SK-MEL-5 (cell line): ENCODE measurements around the gene CARMIL1. TPM values are rescaled to one million over a fixed set of nuclear protein-coding genes. Genes with fewer than 3 reads are reported as not detected.
"Not testable (repeated sequence)": the region's sequence is repeated elsewhere in the genome, so short reads cannot be mapped to it uniquely, and the experiment has no call there.

Source experiments
- DNase-seq: peaks from one replicate; pipeline ENCODE4 v3.0.0-alpha.2; 2016; ENCODE audit warnings: low read depth, low spot score
- in situ Hi-C: cut with HindIII; loops from 2 replicates; pipeline ENCODE4 v1.10.0; 2016; ENCODE audit warnings: low sequenced_read_pairs, high pct_unique_total_duplicates, low pct_unique_long_range_greater_than_20kb
- total RNA-seq: library from RNA; depleted of rRNA; stranded (reverse); fragments of >200 nt; shearing (Covaris generic); gene quantifications from 2 replicates; pipeline ENCODE4 v1.2.3, GENCODE V29; 2014

The CARMIL1 gene
- total RNA-seq, 1 experiment from 2014 or later, result 45.1 TPM

DNA sequence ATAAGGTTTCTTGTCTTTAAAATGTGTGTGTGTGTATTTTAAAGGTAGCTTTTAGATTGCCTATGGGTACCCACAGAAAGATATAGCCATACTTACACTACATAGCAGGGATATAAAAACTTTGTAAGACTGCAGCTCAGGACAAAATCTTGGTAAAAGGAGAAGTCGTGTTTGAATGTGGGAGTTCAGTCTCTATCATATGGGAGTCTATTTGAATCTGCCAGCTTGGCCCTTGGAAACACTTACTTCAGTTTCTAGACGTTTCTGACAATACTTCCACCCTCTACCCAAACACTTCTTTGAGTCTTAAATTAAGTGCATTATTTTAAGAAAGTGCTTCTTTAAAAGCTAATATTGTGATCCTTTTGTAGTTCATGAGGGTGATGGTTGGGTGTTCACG lies 155.7 kb downstream of the CARMIL1 start:
- DNase-seq, result no peak
- in situ Hi-C loops, result no loop called here

DNA sequence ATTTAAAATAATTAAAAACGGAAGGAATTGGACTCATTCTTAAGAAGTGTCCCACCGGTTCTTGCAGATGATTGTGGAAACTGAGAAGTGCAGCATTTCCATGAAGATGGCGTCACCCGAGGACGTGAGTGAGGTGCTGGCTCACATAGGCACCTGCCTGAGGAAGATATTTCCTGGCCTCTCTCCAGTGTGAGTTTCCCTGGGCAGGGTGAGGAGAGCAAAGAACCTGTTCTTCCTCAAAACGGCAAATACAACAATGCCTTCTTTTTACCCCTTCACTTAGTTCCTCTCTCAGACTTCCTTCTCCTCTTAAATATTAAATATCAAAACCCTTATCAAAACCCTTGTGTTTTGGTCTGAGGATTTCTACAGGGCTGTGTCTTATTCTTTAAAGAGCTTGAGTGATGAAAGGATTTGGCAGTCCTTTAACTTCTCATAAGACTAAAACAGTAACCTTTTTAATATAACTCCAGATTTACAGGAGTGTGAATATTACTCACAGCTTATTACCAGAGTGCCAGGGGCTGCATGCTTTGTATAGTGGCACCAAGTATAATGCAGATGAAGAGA lies 156.3 kb downstream of the CARMIL1 start:
- in situ Hi-C loops, result no loop called here
- DNase-seq, result peak; percentile 79

DNA sequence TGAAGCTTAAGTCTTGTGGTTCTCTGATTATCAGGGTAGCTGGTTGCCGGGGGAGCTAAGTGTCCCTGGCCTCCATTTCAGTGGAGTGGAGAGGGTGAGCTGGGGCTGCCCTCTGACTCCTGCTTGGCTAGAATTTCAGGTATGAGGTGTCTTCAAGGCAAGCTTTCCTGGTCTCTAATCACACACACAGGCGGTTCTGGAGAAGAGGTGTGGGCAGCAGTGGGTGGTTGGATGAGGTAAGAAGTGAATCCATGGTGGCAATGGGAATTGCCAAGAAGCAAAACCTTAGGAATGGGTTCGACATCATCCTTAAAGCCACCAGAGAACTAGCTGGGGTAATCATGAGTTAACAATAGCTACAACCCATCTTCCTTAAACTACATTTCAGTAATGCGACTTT lies 157.6 kb downstream of the CARMIL1 start:
- DNase-seq, result no peak
- in situ Hi-C loops, result no loop called here

DNA sequence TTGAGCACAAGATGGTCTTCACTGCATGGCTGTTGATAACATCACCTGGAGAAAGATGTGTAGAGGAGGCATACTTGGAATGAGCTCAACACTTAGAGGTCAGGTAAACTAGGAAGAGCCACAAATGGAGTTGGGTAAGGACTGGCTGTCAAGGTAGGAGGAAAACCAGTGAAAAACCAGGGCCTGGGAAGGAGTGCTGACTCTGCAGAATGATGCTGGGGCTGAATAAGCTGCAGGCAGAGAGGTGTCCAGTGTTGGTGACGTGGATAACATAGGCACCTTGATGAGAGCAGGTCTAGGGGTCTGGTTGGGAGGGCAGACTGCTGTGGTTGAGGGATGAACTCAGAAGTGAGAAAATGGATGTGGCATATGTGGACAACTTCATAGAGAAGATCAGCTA lies 160.2 kb downstream of the CARMIL1 start:
- no peak for DNase-seq
- in situ Hi-C loops, result no loop called here

DNA sequence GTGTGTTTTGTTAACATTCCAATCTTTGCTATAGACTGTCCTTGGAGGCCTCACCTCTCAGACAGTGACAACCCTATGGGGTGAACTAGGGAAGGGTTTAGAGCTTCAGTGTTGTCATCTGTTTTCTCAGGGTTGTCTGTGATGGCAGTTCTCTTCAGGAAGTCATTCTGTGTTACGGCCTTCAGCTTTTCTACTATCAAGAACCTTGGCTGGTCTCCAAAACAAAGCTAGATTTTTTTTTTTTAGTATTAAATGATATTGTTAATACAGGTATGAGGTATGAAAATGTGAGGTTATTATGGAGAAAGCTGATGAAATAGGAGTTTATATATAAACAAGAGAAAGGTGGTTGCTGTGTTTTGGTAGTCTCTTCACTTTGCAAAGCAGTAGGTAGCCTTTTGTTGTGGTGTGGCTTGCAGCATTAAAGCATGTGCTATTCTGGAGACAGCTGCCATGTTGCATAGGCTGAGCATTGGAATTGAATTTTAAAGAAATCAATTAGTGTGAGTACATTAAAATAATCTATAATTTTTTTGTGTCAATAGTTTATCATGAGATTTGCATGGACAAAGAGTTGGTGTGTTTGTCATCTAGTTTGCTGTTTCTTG lies 162.6 kb downstream of the CARMIL1 start:
- in situ Hi-C loops, result no loop called here

DNA sequence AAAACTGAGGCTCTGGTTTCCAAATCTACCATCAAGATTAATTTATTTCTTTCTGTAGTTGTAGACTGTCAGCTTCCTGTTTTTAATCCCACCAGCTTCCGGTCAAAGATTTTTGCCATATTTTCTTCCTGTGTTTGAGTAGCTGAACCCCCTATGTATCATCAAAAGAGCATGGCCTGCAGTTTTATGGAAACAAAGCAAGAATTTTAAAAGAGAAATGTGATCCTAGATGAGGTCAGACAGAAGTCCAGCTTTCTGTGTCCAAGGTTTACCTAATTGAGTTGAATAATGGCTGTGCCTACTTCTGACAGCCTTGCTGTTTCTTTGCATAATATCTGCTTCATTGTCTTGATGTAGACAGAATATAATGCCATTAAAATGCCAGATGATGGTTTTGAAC lies 163.7 kb downstream of the CARMIL1 start:
- in situ Hi-C loops, result no loop called here
- DNase-seq, result no peak

More for the DNA sequence above, 162.6 kb downstream of the CARMIL1 start:
- DNase-seq, result no peak

DNA sequence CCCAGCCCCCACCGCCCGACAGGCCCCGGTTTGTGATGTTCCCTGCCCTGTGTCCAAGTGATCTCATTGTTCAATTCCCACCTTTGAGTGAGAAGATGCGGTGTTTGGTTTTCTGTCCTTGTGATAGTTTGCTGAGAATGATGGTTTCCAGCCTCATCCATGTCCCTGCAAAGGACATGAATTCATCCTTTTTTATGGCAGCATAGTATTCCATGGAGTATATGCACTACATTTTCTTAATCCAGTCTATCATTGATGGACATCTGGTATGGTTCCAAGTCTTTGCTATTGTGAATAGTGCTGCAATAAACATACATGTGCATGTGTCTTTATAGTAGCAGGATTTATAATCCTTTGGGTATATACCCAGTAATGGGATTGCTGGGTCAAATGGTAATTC lies 165.3 kb downstream of the CARMIL1 start:
- DNase-seq, in situ Hi-C loops: not testable (repeated sequence)

DNA sequence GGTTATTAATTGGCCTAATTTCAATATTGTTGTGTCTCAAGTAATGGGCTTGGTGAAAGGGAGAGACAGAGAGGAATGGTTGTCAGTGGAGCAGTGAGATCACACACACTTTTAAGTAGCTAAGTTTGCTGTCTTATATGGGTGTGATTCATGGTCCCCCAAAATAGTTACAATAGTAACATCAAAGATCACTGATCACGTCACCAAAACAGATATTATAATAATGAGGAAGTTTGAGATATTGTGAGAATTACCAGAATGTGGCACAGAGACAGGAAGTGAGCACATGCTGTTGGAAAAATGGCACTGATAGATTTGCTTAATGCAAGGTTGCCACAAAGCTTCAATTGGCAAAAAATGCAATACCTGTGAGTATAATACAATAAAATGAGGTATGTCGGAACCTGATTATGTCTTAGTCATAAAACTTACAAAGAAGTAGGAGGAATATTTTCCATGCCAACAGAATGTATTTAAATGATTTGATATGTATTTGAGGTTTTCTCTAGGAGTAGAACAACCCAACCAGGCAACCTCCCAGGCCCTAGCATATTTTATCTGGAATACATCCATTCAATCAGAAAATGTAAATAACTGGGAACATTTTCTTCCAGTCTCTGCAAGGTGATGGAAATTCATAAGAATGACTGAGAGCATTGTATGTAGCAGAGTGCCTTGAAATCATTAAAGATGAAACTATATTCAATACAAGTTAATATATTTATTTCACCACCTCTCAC lies 167.8 kb downstream of the CARMIL1 start:
- no peak for DNase-seq
- in situ Hi-C loops, result no loop called here

DNA sequence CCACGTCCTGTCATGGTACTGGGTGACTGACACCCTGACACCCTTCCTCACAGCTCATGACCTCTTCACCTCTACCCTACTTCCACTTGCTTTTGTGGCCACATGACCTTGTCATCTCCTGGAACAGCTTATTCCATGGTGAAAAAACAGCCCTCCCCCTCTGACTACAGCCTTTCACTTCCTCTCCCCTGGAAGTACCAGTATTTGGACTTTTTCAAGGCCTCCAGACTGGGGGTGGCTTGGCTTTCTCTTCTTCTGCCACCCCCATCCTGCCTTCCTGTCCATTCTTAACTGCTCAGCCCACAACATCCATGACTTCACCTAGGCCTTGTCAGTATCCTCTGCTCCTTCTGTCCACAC lies 168.4 kb downstream of the CARMIL1 start:
- no peak for DNase-seq
- in situ Hi-C loops, result no loop called here

DNA sequence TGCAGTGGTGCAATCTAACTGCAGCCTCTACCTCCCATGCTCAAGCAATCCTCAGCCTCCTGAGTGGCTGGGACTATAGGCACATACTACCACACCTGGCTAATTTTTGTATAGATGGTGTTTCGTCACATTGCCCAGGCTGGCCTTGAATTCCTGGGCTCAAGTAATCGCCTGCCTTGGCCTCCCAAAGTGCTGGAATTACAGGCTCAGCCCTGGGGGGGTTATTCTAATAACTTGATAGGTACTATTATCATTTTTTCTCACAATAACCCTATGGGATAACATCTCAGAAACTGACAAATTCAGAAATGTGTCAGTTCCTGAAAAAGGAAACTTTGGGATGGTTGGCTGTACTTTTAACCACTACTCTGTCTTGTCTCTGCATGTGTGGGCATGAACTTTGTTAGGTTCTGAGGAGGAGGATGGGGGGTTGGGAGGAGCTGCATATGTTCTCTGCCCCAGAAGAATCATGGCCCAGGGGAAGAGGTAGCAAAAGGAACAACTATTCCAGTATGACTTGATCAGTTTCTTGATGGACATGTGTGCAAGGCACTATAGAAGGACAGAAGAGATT lies 169.9 kb downstream of the CARMIL1 start:
- no peak for DNase-seq

DNA sequence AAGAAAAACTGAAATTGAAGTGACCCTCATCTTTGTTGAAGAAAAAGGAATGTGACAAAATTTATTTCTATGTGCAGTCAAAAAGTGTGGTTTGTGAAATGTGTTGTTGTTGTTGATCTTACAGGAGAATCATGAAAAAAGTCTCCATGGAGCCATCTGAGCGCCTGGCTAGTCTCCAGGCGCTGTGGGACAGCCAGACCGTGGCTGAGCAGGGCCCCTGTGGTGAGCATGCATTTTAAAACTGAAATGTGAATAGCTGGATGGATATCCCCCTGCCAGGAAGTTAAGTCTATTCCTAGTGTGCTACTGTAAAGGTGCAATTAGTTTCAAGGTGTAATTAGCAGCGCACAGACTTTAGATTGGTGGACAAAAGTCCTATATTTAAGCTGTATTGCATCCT lies 170.6 kb downstream of the CARMIL1 start:
- in situ Hi-C loops, result no loop called here
- DNase-seq, result no peak

More for the DNA sequence above, 169.9 kb downstream of the CARMIL1 start:
- in situ Hi-C loops, result no loop called here

DNA sequence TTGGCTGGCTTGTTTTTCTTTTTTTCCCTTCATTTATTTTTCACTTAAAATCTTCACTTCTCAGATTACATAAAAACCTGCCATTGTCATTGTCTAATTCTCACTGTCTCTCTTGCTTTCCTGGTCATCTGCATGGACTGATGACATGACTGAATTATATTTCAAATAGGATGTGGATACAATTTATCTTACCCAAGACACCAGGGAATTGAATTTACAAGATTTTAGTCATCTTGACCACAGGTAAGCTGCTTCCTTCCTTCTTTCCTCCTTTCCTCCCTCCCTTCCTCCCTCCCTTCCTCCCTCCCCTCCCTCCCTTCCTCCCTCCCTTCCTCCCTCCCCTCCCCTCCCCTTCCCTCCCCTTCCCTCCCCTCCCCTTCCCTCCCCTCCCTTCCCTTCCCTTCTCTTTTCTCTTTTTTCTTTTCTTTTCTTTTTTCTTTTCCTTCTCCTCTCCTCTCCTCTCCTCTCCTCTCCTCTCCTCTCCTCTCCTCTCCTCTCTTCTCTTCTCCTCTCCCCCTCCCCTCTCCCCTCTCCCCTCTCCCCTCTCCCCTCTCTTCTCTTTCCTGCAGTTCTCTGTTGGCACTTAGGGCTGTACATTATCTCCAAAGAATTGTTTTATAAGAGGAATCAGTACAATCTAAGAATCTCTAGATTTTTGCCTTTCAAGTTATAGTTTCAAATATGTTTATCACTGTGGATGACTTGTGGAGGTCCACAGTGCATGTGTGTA lies 171.5 kb downstream of the CARMIL1 start:
- no peak for DNase-seq

DNA sequence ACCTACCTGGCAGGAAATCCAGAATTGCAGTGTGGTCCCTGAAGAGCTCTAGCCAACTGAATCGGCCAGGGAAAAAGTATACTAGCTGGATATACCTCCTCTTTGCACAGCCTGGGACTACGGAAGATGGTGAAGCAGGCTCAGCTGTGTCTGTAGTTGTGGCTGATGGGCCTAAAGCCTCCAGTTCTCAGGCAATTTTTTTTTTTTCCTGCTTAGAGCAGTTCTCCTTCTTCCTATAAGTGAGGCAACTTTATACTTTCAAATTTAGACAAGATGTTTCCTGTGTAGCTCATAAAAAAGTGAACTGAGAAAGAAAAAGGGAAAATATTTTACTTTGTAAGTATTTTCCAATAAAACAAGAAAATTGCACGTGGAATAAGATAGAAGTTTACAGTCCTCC lies 172.9 kb downstream of the CARMIL1 start:
- DNase-seq, result no peak
- in situ Hi-C loops, result no loop called here

More for the DNA sequence above, 171.5 kb downstream of the CARMIL1 start:
- in situ Hi-C loops, result no loop called here

DNA sequence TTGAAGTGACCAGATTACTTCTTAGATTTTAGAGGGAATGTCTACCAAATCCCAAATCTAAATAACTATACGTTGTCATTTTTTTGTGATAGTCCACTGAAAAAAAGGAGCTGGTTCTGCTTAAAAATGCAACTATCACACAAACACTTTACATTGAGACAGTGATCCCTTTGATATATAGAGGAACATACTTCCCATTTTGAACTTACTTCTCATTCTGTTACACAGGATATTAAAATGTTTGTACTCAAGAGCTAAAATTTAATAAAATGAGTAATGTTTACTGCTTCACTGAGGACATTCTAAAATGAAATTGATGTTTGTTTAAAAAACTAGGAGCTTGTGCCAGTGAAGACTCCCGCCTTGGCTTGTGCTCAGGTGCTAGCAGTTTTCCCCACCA lies 174.1 kb downstream of the CARMIL1 start:
- no peak for DNase-seq
- in situ Hi-C loops, result no loop called here

DNA sequence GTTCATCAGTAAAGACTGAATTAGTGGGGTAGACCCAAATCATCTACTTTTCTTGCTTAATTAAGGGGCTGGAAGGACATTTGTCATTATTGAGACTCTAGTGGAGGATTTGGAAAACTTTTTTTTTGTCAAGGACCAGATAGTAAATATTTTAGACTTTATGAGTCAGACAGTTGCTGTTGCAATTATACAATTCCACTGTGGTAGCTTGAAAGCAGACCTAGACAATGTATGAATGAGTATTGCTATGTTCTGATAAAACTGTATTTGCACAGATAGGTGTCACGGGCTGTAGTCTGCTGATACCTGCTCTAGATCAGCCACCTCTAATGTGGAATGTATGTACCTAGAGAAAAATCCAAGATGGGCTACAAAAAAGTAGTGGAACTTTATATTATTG lies 175.0 kb downstream of the CARMIL1 start:
- in situ Hi-C loops, result no loop called here
- no peak for DNase-seq

DNA sequence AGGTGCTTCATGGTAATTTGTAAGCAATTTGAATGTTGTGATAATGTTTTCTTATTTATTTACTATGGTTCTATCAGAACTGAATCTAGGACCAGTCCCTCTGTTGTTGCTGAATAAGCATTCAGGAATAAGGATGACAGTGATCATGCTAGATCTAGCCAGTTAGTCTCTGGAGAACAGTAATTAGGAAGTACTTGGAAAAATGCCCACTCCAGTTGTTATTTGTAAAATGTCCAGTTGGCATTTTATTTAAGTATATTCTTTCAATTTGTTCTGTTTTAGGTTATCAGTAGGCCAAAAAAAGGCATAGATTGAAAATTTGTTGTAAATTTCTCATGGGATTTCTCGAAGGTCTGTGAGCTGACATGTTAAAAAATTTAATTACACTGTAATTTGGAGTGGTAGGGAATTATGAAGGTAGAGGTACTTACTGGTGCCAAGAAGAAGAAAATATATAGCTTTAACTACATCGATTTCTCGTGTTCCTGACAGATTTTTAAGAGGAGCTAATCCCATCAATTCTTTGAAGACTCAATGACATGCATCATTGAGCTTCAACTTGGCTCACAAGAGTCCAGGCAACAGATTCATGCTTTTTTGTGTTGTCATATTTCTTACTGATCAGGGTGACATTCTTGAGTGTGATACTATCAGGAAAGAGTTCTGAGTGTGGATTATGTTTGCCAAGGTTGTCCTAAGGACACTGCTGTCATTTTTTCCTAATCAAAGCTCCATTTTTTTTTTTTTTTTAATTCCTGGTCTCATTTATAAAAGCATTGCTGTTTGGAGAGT lies 177.3 kb downstream of the CARMIL1 start:
- no peak for DNase-seq
- in situ Hi-C loops, result no loop called here

DNA sequence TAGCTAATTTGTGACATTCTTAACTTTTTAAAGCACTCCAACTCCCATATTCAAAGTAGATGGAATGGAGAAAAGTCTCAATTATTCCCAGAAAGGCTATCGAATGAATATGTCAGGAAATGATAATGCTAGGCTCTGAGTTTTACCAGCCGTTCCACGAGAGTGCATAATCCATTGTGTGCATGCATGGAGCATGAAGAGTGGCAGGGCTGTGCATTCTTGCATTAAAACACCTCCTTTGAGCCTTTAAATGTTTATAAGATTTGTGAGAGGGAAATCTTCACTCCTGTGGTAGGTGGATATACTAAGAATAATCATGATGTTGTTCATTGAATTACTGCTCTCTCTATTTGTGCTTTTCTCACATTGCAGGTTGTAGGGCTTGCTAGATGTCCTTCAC lies 178.3 kb downstream of the CARMIL1 start:
- in situ Hi-C loops, result no loop called here
- DNase-seq, result no peak
